Brain pericyte (primary cell): Measurements from ENCODE around the gene KLHL25.
A peak's percentile ranks its signal among the peaks of the same experiment; 100 is the strongest.

Experiments
- DNase-seq: peaks from one replicate; pipeline ENCODE4 v3.0.0-alpha.2; 2012; ENCODE audit warnings: low read depth, low spot score

The KLHL25 gene

GRCh38 chr15:85777250-85778106 lies 17.2 kb downstream of the KLHL25 start:
- no peak for DNase-seq

GRCh38 chr15:85773970-85774369 lies 20.8 kb downstream of the KLHL25 start:
- DNase-seq = no peak

DNA sequence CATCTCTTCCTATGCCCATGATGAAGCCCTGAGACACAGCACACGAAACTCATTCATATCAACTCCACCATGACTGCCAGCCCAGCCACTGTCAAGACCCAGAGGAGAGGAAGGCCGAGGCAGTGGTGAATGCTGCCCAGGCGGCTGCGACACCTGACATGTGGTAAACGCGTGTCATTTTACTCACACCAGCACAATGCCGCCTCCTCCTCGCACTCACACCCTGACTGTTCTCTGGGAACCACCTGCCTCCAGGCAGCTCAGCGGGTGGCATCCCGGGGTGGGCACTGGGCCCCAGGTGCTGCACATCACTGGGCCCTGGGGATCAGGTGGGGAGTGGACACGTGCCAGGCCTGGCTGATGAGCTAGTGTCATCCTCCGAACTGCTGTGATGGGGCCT lies 21.5 kb downstream of the KLHL25 start:
- DNase-seq = no peak

DNA sequence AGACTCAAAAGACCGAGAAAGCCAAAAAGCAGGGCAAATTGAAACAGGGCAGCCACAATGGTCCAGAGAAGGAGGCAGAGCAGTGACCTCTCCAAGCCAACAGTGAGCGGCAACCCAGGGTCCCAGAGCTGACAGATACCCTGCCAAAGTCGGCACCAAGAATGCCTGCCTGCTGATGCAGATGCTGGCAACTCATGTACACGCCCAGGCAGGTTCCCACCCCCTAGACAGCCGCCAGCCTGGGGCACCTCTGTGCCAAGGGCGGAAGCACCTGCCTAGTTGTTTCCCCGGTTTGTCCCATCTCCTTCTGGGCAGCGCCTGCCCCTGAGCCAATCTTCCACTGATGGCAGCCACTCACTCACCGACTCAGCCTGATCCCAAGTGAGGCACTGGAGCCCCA lies 22.1 kb downstream of the KLHL25 start:
- DNase-seq = no peak

GRCh38 chr15:85771781-85772445 lies 22.8 kb downstream of the KLHL25 start:
- no peak for DNase-seq

DNA sequence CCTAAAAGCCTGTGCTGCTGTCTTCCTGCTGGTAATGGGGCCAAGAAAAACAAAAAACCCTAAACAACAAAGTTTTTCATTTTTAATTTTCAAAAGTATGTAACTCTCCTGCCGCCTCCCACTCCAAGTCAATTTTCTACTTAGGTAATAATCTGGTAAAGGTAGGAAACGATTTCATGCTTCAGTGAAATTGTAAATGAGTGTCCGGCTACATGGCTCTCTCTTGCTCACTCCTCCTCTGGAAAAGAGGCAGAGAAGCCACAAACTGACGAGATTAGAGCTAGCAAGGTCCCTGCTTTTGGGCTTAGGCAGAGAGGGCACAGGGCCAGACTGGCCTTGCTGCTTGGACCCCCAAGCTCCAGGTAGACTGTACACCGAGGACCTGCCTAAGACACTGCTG lies 23.5 kb downstream of the KLHL25 start:
- no peak for DNase-seq

- DNase-seq = no peak
Measured at GRCh38 chr15:85770096-85771041, 24.4 kb downstream of the KLHL25 start.

DNA sequence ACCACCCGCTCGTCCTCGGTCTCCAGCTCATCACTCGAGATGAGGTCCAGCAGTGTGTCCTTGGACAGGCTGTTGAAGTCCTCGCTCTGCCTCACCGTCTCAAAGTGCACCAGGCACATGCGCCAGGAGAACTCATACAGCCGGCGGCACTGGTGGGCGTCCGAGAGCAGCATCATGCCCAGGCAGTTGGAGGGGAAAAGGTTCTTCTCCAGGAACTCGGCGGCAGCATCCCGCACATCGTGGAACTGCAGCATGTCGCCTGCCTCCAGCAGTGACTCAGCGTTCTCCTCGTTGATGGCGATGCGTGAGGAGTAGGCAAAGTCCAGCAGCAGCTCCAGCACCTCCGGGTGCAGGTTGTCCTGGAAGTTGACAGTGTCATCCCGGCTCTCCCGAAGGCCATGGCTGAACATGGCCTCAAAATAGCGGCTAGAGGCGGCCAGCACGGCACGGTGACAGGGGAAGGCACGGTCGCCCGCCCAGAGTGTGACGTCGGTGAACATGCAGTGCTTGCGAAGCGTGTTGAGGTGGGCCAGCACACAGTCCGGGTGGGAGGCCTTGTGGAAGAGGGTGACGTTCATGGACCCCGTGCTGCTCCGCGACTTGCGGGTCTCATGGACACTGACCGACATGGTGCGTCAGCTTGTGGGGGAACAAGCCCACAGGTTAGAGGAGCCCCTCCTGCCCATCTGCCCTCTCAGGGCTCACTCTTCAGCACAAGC lies 25.4 kb downstream of the KLHL25 start:
- no peak for DNase-seq

- no peak for DNase-seq
Measured at GRCh38 chr15:85768595-85769168, 26.0 kb downstream of the KLHL25 start.

- no peak for DNase-seq
Measured at GRCh38 chr15:85767785-85768529, 26.8 kb downstream of the KLHL25 start.

DNA sequence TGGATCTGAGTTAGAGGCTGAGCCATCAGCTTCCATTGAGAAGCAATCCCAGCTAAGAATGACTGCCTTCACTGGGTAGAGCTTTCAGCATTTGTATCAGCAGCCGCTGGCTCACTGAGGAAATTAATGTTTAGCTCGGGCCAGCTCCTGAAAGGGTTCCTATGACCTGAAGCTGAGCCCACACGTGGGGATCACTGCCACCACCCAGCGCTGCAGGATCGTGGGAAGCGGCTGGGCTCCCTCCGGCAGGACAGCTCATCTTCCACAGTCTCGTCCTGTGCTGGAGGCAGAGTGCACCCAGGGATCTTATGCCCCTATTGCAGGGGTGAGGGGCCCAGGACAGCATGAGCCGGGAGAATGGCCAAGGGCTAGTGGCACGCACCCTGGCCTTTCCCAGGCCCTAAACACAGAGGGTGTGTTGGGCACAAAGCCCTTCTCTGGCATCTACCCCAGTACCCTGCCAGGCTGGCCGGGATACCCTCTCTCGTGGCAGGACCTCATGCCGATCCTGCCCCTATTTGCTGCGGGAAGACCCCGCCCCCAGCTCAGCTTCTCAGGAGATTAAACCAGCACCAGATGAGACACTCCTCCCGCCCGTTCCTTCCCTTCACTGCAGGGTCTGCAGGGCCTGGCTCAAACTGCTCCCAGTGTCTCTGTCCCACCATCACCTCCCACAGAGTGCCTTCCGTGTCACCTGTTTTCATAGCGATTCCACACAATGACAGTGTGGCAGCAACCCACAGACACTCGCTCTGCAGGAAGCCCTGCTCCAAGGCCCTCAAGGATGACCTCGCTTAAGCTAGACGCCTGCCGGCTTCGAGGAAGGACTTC lies 28.5 kb downstream of the KLHL25 start:
- peak; percentile 38 for DNase-seq

DNA sequence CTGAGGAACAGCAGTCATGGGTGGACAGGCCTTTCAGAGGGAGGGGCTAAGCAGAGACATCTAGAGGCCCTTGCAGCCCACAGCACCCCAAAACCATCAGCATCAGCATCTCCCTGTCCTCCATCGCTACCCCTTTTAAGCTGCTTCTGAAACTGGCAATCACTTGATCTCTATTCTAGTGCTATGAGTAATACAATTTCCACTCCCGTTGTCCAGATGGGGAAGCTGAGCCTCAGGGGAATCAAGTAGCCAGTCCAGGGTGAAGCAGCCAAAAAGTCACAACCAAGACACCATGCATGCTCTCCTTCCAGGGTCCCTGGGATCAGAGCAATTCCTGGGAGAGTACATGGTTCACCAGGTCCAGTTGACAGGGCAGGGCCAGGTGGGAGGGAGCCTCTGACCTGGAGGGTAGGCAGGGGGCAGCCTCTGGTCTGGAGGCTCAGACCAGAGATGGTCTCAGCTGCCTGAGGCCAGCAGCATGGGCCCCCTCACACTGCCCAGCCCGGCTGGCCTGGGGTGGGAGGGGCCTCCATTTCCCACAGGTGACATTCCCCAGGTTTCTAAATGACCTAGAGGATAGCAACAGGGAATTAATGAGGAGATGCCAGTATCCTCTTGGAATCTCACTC lies 30.0 kb downstream of the KLHL25 start:
- DNase-seq = no peak

- DNase-seq = no peak
Measured at GRCh38 chr15:85763673-85764633, 30.8 kb downstream of the KLHL25 start.

- DNase-seq = no peak
Measured at GRCh38 chr15:85763157-85763556, 31.6 kb downstream of the KLHL25 start.

DNA sequence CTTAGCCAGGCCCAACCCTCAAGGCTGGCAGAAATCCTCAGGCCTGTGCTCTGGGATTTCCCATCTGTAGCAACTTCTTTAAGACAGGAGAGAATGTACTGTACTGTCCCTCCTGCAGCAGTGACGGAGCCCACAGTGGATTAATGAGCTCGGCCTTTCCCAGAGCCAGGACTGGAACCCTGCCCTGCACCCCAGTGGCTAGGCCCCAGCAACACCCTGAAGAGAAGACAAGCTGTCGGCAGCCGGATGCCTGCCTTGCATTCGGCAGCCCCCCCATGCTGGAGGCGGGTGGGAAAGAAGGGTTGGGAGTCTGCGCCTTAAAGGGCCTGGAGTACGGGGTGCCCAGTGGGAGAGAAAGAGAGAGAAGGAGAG lies 32.0 kb downstream of the KLHL25 start:
- no peak for DNase-seq

DNA sequence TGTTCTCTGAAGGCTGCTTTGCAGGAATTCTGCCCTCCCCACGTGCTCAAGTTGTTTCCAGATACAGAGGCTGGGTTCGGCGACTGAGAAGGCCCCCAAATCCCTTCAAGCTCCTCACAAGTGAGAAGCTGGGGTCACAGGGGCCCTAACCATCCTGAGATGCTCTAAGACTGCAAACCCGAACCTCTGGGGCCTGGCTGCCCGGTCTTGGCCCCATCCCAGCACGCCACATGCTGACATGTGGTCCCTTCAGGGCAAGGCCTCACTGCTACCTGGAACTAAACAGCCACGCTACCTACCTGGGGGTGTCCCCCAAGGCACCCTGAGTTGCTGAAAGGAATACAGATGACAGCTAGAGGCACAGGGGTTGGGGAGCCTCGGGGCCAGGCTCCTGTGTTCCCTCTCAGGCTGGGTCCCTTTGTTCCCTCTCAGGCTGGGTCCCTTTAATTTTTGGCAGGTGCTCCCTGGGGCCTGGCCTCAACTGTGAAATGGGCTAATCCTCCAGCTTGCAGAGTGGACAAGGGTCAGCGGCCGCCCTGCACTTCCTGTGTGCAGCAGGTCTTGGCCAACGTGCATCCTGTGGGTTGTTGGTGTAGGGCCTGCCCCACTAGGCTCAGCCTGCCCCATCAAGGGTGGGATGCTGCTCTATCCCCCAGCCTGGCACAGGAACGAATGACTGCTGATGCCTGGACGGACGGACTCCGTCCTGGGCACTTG lies 32.5 kb downstream of the KLHL25 start:
- no peak for DNase-seq

DNA sequence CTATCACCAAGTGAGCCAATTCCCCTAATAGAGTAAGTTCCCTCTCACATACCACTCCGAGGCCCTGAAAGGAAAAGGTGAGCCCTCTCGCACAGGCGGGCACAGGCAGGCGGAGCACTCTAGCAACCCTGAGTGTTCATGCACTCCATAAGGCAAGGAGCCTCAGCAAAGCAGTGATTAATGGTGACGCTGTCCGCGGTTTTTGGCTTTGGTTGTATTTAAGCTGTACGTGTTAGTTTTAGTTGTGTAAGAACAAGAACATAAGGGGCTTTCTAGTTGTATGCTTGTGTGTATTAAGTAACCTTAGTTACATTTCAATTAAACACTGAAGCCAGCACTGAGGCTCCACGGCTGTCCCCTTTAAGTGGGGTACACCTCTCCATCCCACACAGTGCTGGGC lies 33.1 kb downstream of the KLHL25 start:
- no peak for DNase-seq
